Left kidney (tissue), 2 donors: Measurements from ENCODE around the gene MAGIX. TPM values are rescaled to one million over a fixed set of nuclear protein-coding genes. Genes with fewer than 3 reads are reported as not detected.
"Not testable (repeated sequence)": the region's sequence is repeated elsewhere in the genome, so short reads cannot be mapped to it uniquely, and the experiment has no call there.

Source experiments
- DNase-seq: peaks from one replicate; pipeline ENCODE4 v3.0.0-alpha.2; 2013
- polyA plus RNA-seq: library from polyadenylated mRNA; unstranded; fragments of 120-200 nt; gene quantifications from one replicate; pipeline ENCODE4 v1.2.1, GENCODE V29; 2013; ENCODE audit not compliant: insufficient read length

The MAGIX gene
- polyA plus RNA-seq, 1 donor = 4.3 TPM

DNA sequence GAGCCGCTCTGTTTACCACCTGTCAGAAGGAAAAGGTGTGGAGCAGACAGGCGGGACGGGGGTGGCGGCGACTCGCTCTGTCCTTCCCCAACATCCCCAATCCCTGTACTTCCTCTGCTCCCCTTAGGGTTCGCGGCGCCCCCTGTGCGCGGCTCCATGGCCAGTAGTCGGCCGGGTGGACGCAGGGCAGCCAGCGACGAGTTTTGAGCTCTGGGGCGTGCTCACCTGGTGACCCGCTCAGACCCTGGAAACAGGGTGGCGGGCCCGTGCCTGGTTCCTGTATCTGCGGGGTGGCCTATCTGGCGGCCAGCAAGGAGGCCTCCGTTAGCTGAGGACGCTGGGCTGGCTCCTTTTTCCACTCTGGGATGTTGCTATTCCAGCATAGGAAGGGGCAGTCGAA is 5.4 kb upstream of the MAGIX start:
- no peak for DNase-seq

DNA sequence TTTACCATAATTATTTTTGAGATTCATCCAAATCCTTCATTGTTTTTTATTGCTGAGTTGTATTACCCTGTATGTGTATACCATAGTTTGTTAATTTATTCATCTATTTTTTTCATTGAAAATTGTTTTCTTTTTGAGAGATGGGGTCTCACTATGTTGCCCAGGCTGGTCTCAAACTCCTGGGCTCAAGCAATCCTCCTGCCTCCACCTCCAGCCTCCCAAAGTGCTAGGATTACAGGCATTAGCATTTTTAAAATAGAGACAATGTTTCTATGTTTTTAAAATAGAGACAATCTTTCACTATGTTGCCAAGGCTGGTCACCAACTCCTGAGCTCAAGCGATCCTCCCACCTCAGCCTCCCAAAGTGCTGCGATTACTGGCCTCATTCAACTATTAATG is 1.6 kb upstream of the MAGIX start:
- no peak for DNase-seq

DNA sequence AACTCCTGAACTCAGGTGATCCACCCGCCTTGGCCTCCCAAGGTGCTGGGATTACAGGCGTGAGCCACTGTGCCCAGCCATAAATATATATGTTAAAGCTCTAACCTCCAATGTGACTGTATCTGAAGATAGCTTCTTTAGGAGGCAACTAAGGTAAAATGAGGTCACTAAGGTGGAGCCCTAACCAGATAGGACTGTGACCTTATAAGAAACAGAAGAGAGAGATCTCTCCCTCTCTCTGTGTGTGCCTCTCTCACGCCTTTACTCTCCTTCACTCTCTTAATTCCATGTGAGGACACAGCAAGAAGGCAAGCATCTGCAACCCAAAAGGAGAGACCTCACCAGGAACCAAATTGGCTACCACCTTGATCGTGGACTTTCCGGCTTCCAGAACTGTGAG is 926 bp upstream of the MAGIX start:
- DNase-seq = no peak

DNA sequence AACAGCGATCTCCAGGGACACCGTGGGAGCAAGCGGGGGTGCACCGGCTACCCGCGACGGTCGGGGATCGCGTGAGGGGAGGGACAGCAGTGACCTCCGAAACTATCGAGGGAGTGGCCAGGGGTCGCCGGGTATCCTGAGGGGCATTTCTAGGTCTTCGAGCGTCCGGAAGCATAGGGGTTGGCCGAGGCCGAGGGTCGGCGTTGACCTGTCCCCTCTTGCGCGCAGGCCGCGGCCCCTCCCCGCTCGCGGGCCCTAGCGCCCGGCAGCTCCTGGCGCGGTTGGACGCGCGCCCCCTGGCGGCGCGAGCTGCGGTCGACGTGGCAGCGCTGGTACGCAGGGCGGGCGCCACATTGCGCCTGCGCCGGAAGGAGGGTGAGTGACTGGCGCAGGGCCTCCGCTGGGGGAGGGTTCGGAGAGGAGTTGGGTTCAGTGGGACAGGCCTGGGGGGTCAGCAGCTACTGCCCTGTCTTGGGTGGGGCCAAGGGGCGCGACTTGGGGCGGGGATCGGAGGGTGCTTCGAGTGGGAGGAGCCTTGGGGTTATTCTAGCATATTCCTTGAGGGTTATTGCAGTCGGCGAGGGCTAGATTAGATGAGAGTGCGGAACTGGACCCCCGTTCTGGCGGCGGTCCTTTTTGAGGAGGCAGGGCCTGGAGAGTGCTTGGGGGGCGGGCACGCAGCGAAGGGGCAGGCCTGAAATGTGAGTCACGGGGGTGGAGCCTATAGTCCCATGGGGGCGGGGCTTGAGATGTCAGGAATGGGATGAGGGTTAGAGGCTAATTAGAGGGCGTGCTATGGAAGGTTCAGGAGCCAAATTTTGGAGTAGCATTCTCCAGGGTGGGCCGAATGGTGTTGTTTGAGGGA is 1.2 kb downstream of the MAGIX start:
- peak; percentile 70 for DNase-seq

DNA sequence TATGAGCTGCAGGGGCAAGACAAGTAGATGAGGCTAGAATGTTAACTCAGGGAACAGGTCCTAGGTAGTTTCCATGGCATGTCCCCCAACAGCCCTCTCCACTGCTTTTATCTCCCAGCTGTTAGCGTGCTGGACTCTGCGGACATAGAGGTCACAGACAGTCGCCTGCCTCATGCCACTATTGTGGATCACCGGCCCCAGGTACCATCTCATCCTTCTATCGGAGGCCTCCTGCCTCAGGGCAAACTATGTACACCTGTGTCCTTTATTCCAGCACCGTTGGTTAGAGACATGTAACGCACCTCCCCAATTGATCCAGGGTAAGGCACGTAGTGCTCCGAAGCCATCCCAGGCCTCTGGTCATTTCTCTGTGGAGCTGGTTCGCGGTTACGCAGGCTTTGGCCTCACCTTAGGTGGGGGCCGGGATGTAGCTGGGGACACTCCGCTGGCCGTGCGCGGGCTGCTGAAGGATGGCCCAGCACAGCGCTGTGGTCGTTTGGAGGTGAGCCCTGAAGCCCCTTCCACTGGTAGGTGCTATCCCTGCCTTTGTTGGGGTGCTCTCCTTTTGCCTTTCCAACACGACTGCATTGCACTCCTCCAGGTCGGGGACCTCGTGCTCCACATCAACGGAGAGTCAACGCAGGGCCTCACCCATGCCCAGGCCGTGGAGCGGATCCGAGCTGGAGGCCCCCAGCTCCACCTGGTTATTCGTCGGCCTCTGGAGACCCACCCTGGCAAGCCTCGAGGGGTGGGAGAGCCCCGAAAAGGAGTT is 2.2 kb downstream of the MAGIX start:
- no peak for DNase-seq

DNA sequence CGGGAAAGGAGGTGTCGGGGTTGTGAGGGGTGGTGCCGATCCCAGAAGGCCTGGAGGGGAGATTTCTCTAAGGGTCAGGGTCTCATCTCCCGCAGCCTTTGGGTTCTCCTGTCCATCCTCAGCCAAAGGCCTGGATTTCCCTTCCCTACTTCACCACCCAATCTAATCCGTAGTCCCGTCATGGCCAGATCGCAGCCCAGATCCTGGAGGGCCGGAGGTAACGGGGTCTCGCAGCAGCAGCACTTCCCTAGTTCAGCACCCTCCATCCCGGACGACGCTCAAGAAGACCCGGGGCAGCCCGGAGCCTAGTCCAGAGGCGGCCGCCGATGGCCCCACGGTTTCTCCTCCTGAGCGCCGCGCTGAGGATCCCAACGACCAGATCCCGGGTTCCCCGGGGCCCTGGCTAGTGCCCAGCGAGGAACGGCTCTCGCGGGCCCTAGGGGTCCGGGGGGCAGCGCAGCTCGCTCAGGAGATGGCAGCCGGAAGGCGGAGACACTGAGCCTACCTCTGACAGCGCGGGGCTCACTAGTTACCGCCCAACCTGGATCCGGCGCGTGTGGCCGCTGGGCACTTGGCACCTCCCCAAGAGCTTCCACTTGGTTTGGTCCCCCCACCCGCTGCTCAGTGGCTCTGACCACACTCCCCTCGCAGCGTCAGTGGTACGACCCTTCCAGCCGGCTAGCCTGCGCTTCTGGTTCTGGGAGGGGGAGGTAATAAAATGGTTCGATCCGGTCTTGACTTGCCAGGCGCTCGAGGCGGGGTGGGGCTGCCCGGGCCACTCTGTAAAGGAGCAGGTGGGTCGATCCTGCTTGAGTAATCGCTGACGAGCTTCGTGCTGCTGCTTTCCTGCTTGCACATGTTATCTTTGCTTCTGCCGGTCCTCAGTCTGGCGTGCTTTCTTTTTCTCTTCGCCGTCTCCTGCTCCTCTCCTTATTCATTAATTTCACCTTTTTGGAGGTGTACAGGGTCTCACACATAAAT is 3.6 kb downstream of the MAGIX start:
- DNase-seq = peak; percentile 83

DNA sequence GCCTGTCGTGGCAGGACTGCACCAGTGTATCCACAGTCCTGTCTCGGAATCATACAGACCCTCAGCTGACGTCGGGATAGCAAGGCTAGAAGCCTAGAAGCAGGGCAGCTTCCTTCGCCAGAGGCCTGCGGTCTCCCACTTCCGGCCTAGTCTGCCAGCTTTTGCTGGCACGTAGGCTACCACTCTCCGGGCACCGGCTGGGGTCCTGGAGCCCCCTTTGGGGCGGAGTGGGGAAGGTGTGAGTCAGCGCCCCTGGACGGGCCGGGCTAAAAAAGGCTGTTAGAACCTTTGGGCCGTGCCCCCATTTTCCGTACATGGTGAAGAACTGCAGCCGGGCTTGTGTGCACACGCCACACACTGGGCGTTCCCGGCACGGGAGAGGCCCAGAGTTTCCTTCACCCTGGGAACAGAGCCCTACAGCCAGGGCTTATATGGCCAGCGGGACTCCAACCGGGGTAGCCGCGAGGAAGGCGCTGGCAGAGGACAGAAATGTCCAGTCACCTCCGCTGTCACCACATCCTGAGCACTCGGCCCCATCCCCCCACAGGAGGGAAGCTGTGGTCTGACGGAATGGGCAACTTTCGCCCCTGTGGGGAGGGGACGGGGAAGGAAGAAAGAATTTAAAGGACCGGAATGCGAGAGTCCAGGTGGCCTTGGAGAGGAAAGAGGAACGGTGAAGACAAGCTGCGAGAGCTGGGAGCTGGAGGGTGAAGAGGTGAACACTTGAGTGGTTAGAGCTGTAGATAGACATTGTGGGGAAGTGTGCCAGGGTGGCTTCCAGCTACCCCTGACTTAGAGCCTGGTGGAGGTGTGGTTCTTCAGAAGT is 4.6 kb downstream of the MAGIX start:
- no peak for DNase-seq

DNA sequence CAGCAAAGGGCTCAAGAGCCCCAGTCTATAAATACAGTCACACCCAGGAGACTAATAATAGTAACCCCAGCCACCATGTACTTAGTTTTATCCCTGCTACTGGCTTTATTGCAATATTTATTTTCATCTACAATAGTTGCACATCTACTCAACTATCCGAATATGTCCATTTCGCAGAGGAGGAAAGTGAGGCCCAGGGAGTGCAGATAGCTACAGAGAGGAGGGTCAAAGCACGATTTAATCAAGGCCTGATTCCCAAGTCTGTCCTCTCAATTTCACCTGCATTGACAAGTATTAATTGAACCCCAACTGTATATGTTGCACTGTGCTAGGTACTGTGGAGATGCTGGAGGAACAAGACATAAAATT is 5.2 kb downstream of the MAGIX start:
- no peak for DNase-seq

DNA sequence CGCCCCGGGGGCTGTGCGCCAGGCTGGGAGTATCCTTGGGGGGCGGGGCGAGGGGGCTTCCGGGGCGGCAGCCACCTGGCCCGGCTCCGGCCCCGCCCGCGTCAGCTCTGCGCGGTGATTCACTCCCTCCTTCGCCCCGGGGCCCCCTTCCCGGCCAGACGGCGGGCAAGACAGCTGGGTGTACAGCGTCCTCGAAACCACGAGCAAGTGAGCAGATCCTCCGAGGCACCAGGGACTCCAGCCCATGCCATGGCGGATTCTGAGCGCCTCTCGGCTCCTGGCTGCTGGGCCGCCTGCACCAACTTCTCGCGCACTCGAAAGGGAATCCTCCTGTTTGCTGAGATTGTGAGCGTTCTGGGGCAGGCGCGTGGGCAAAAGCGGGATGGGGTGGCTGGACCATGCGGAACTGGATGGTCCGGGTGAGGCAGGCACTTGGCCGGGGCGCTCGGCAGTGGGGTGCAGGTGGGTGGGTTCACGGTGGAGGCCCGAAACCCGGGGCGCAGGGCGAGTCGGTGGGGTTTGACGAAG is 9.3 kb downstream of the MAGIX start, which contains the start of gene PLP2:
Gene PLP2 (plus strand): TSS at position 147 of the 528 bp plus-strand sequence. CDS start 103 bp downstream, at position 250.
- DNase-seq = no peak

DNA sequence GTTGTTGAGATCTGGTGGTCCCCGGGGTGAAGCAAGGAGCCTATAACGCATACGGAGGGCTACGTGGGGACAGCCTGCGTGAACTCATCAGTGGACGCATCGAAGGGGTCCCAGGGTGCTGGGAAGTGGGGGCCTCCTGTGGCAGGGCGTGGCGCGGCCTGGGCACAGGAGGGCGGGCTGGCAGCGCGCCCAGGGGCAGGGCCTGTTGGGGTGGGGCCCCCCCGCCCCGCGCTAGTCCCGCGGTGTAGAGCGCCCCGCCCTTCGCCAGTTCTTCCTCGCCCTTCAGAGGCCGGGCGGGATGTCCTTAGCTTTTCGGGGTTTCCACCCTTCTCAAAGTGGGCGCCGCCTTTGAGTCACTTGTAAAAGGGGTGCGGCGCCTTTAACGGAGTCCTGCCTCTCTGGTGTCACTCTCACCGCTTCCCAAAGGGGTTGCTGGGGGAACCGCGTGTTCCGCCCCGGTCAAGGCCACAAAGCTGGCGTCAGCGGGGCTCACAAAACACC is 9.8 kb downstream of the MAGIX start:
- no peak for DNase-seq

DNA sequence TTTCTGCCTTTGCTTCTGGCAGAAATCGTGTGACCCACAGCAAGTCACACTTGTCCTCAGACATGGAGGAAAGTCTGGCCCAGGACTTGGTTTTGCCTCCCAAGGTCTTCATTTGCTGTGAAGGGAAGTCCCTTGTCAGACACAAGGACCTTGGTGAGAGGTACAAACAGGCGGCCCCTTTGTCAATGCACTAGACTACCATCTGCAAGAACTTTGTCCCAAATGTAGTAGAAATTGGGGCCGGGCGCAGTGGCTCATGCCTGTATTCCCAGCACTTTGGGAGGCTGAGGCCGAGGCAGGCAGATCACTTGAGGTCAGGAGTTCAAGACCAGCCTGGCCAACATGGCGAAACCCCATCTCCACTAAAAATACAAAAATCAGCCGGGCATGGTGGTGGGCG is 11.0 kb downstream of the MAGIX start:
- DNase-seq = not testable (repeated sequence)

DNA sequence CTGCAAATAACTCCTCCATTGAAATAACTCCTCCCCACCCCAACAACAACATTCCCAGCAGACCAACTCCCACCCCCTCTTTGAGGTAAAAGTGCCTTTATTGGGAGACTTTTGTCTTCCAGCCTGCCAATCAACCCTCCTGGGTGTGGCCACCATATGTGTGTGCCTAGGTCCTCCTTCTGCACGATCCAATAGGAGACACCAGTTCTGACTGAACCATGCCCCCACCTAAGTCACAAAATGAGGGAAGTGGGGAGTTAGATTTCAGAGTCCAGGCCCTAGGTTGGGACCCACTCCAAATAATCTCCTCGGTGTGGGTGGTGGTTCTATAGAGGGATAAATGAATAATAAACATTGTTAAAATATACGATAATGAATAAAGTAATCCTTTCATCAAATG is 12.2 kb downstream of the MAGIX start:
- DNase-seq = no peak

DNA sequence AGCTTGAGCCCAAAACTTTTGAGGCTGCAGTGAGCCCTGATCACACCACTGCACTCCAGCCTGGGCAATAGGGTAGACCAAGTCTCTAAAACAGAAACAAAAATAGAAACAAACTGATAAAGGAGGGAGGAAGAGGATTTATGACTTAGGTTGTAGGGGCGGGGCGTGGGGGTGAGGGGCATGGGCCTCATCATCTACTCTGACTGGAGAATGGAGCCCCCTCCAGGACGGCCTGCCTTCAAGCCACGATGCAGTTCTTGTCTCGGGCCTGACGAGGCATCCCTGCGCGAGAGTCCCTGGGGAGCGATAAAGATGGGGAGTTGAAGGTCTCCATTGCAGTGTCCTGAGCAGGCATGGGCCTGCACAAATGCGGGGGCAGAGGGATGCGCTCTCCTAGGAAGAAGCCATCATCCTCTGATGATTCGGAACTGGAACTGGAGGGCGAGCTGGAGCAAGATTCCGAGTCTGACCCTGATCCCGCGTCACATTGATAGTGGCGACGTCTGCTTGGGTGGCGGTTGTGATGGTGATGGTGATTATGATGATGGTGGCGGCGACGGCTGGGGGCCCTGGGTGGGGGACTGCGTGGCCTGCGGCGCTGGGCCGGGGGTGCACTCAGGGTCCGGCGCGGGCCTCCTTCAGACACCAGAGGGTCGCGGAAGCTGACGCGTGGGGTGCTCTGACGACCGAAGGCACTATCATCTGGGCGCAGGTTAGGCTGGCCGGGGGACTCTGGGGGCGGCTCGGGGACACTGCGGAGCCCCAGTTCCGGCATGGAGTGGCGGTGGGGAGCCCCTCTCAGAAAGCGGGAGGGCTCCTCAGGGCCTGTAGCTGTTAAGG is 13.1 kb downstream of the MAGIX start:
- DNase-seq = no peak

DNA sequence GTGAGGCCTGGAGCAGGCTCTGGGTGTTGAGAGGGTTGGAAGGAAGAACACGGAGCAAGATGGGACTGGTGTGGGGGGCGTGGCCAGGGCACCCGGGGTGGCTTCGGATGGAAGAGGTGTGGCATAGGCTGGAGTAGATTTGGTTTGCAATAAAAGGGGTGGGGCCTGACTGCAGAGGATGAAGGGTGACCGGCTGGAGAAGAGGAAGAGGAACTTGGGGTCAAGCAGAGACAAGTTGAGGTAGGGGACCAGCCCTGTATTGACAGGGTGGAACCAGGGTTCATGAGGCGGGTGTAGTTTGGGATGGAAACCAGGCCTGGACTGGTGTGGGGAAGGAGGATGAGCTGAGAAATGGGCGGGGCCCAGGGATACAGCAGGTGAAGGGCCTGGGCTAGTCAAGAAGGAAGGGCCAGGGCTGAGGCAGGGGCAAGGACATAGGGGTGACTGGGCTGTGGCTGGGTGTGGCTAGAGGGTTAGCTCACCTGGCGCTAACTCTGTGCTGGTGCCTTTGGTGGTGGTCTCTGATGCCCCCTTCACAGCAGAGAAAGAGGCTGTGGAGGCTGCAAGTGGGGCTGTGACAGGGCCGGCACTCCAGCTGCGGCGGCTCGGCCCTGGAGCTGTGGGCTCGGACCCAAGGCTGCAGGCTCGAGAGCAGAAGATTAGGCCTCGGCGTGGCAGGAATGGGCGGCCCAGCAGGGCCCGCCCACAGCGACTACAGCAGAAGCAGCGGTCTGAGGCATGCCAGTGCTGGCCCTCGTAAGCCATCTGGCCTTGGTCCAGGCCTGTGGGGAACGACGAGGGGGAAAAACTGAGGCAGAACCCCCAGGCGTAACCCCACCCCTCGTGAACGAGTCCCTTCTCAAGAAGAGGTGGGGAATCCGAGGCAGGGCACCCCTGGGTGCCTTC is 14.1 kb downstream of the MAGIX start:
- no peak for DNase-seq

DNA sequence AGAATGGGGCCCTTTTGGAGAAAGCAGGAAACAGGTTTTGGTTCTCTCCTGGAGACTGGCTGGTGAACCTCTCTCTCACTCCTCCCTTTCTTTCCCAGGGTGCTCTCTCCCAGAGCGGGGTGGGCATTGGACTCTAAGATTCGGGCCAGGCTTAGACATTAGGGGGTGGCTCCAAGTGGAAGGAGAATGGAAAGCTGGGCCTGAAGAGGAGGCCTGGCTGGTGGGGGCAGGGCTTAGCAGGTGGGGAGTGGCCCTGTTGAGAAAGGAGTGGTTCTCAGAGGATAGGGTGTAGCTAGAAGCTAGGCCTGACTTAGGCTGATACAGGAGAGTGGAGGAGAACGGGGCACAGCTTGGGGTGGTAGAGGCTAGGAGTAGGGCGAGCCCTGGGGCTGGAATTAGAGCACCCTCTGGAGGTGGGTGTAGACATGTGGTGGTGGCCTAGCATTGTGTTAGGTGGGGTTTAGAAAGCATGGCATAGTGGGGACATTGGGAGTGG is 14.8 kb downstream of the MAGIX start:
- DNase-seq = no peak

DNA sequence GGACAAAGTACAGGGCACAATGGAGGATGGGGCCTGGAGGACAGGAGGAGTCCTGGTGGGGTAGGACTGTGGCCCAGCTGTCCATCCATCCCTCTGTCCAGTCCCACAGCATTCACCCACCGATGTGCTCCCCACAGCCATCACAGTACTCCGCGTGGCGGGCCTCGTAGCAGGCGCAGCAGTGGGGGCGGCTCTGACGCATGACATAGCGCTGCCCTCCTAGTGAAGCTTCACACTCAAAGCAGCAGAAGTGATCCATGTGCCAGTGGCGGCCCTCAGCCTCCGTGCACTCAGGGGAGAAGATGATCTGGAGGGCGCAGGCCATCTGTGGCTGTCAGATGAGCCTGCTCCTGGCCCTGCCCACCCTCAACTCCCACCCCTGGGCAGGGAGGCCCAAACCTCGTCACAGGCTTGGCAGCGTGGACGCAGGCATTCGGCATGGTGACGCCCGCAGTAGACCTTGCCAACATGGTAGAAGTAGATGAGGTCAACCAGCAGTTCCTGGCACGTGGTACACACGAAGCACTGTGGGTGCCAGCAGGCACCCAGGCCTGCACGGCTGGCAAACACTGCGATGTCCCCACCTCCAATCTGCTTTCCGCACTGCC is 15.4 kb downstream of the MAGIX start:
- DNase-seq = no peak

DNA sequence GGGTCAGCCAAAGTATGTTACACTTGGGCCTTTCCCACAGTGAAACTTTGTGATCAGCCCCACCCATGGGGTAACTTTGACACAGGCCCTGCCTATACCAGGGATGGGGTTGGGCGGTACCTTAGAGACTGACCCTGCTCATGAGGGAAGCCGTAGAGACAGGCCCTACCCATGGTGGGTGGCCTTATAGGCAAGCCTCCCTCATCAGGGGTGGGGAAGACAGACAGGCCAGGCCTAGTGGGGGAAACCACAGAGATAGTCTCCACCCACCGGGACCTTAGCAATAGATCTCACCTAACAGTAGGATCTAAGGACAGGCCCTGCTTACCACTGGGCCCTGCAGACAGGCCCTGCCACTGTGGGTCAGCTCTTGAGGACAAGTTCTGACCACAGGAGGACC is 16.0 kb downstream of the MAGIX start:
- DNase-seq = no peak

DNA sequence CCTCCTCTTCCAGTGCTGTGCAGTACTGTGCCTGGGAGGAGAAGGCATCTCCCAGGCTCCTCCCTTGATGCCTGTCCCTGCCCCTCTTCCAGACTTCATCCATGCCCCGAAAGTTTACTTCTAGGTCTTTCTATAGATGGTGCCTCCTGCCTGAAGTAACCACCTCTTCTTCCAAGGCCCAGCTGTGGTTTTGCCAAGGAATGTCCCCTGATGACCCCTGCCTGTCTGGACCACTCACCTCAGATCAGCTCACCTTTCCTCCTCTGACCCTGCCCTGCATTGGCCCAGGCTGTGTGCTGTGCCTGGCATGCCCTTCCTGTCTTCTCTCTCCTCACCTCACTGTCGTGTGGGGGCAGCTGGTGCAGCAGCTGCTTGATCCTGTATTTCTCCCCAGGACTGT is 16.8 kb downstream of the MAGIX start:
- no peak for DNase-seq
